H9 (cell line): ENCODE measurements around the gene PSMB1. TPM values are rescaled to one million over a fixed set of nuclear protein-coding genes. Genes with fewer than 3 reads are reported as not detected.

Source experiments
- DNase-seq: peaks from one replicate; pipeline ENCODE4 v3.0.0-alpha.2; 2017
- H2AFZ ChIP-seq: one replicate; pipeline ENCODE4 v1.6.1; 2013; ENCODE audit warnings: mild to moderate bottlenecking, low read length, control low read depth, moderate library complexity
- H2AK5ac ChIP-seq: 2 replicates; pipeline ENCODE4 v1.6.1; 2013; ENCODE audit warnings: low read length, control low read depth, mixed read lengths; ENCODE audit not compliant: insufficient read length
- H2BK120ac ChIP-seq: one replicate; pipeline ENCODE4 v1.6.1; 2013; ENCODE audit warnings: low read depth, mild to moderate bottlenecking, low read length, control low read depth, inconsistent platforms; ENCODE audit not compliant: poor library complexity, severe bottlenecking
- H2BK12ac ChIP-seq: 2 replicates; pipeline ENCODE4 v1.6.1; 2013; ENCODE audit warnings: low read length, control low read depth, mixed read lengths, low read depth; ENCODE audit not compliant: insufficient read length
- H2BK15ac ChIP-seq: 2 replicates; pipeline ENCODE4 v1.6.1; 2013; ENCODE audit warnings: low read depth, low read length, control low read depth
- H2BK20ac ChIP-seq: one replicate; pipeline ENCODE4 v1.6.1; 2013; ENCODE audit warnings: low read depth, mild to moderate bottlenecking, low read length, control low read depth, inconsistent platforms; ENCODE audit not compliant: poor library complexity, severe bottlenecking
- H2BK5ac ChIP-seq: 2 replicates; pipeline ENCODE4 v1.6.1; 2013; ENCODE audit warnings: low read length, control low read depth, mixed read lengths; ENCODE audit not compliant: insufficient read length
- H3K14ac ChIP-seq: 2 replicates; pipeline ENCODE4 v1.6.1; 2013; ENCODE audit warnings: low read length, control low read depth; ENCODE audit not compliant: insufficient read depth
- H3K18ac ChIP-seq: 2 replicates; pipeline ENCODE4 v1.6.1; 2013; ENCODE audit warnings: low read depth, mild to moderate bottlenecking, mixed read lengths, low read length, control low read depth; ENCODE audit not compliant: insufficient read length
- H3K23ac ChIP-seq: 2 replicates; pipeline ENCODE4 v1.6.1; 2013; ENCODE audit warnings: low read length, control low read depth, mixed read lengths, low read depth; ENCODE audit not compliant: insufficient read length
- H3K23me2 ChIP-seq: 2 replicates; pipeline ENCODE4 v1.6.1; 2013; ENCODE audit warnings: low read depth, mild to moderate bottlenecking, mixed read lengths, low read length, control low read depth; ENCODE audit not compliant: insufficient read length, poor library complexity, severe bottlenecking
- H3K27ac ChIP-seq: 2 replicates; pipeline ENCODE4 v1.5.1; 2013; ENCODE audit warnings: low read length, control low read depth, mixed read lengths, low read depth; ENCODE audit not compliant: insufficient read length
- H3K27me3 ChIP-seq: 2 replicates; pipeline ENCODE4 v1.6.1; 2013; ENCODE audit warnings: low read length, control low read depth, inconsistent platforms; ENCODE audit not compliant: insufficient read depth
- H3K4ac ChIP-seq: 2 replicates; pipeline ENCODE4 v1.6.1; 2013; ENCODE audit warnings: low read depth, mild to moderate bottlenecking, control low read depth, inconsistent platforms, low read length, moderate library complexity
- H3K4me1 ChIP-seq: 2 replicates; pipeline ENCODE4 v1.6.1; 2013; ENCODE audit warnings: low read length, control low read depth, inconsistent platforms; ENCODE audit not compliant: insufficient read depth
- H3K4me2 ChIP-seq: 2 replicates; pipeline ENCODE4 v1.6.1; 2013; ENCODE audit warnings: low read length, control low read depth, mixed read lengths; ENCODE audit not compliant: insufficient read length, insufficient read depth
- H3K56ac ChIP-seq: 2 replicates; pipeline ENCODE4 v1.6.1; 2013; ENCODE audit warnings: low read depth, mild to moderate bottlenecking, mixed read lengths, low read length, control low read depth; ENCODE audit not compliant: insufficient read length
- H3K79me1 ChIP-seq: 2 replicates; pipeline ENCODE4 v1.6.1; 2013; ENCODE audit warnings: low read depth, mild to moderate bottlenecking, moderate library complexity, low read length, control low read depth, inconsistent platforms; ENCODE audit not compliant: insufficient read depth, poor library complexity, severe bottlenecking
- H3K79me2 ChIP-seq: 2 replicates; pipeline ENCODE4 v1.6.1; 2013; ENCODE audit warnings: low read length, control low read depth, inconsistent platforms; ENCODE audit not compliant: insufficient read depth
- H3K9ac ChIP-seq: 2 replicates; pipeline ENCODE4 v1.6.1; 2013; ENCODE audit warnings: low read length, control low read depth, mixed read lengths; ENCODE audit not compliant: insufficient read length; ENCODE audit errors: extremely low read depth
- H3K9me3 ChIP-seq: one replicate; pipeline ENCODE4 v1.6.1; 2013; ENCODE audit warnings: low read depth, low read length, inconsistent platforms; ENCODE audit not compliant: control insufficient read depth
- H3T11ph ChIP-seq: one replicate; pipeline ENCODE4 v1.6.1; 2013; ENCODE audit warnings: mild to moderate bottlenecking, low read length, control low read depth, inconsistent platforms
- H4K20me1 ChIP-seq: one replicate; pipeline ENCODE4 v1.6.1; 2013; ENCODE audit not compliant: control insufficient read depth, insufficient read length, insufficient read depth
- H4K5ac ChIP-seq: 2 replicates; pipeline ENCODE4 v1.6.1; 2013; ENCODE audit warnings: low read depth, mild to moderate bottlenecking, mixed read lengths, low read length, control low read depth; ENCODE audit not compliant: insufficient read length
- H4K8ac ChIP-seq: replicated peaks from 2 replicates; pipeline ENCODE4 v1.6.1; 2013; ENCODE audit warnings: low read length, control low read depth, mixed read lengths, low read depth; ENCODE audit not compliant: insufficient read length
- H4K91ac ChIP-seq: 2 replicates; pipeline ENCODE4 v1.6.1; 2013; ENCODE audit warnings: low read depth, mild to moderate bottlenecking, moderate library complexity, mixed read lengths, low read length, control low read depth; ENCODE audit not compliant: insufficient read length
- H3K27ac Mint-ChIP-seq, 3 experiments: 2 replicates in 2 of 3; 3 replicates in 1 of 3; pipeline ENCODE4 v1.8.0; 2020 to 2021; ENCODE audit warnings: mixed read lengths in 3 of 3, mild to moderate bottlenecking in 1 of 3, moderate library complexity in 1 of 3
- H3K27me3 Mint-ChIP-seq: 2 replicates; pipeline ENCODE4 v1.8.0; 2021; ENCODE audit warnings: low read depth, mild to moderate bottlenecking, moderate library complexity, mixed read lengths
- H3K36me3 Mint-ChIP-seq, 3 experiments: 2 replicates in 2 of 3; 3 replicates in 1 of 3; pipeline ENCODE4 v1.8.0; 2020 to 2021; ENCODE audit warnings: low read depth in 3 of 3, mixed read lengths in 3 of 3; ENCODE audit not compliant: insufficient read depth in 1 of 3
- H3K4me1 Mint-ChIP-seq, 2 experiments: 2 replicates each; pipeline ENCODE4 v1.8.0; 2020; ENCODE audit warnings: mixed read lengths in 2 of 2
- H3K4me3 Mint-ChIP-seq, 2 experiments: 2 replicates in 1 of 2; 3 replicates in 1 of 2; pipeline ENCODE4 v1.8.0; 2020 to 2021; ENCODE audit warnings: mild to moderate bottlenecking in 2 of 2, mixed read lengths in 2 of 2, moderate library complexity in 1 of 2
- H3K9me3 Mint-ChIP-seq, 2 experiments: 2 replicates in 1 of 2; 3 replicates in 1 of 2; pipeline ENCODE4 v1.8.0; 2020; ENCODE audit warnings: mild to moderate bottlenecking in 2 of 2, mixed read lengths in 2 of 2, moderate library complexity in 1 of 2
- WGBS: extraction: QIAGEN DNeasy Blood & Tissue Kit; methylation state at CpG from one replicate; pipeline ENCODE4 v1.1.7; 2013; ENCODE audit warnings: missing lambda C conversion rate, low lambda C conversion rate, mixed read lengths; ENCODE audit not compliant: insufficient read length; ENCODE audit errors: extremely low coverage; 5-methylcytosine and 5-hydroxymethylcytosine counted together
- total RNA-seq: library from RNA; stranded (reverse); gene quantifications from 2 replicates; pipeline ENCODE4 v1.2.1, GENCODE V29; 2021
- TF ChIP-seq, protein P1 (sequence below): fragments of 200-600 bp; sonication (generic); conservative IDR thresholded peaks from 3 replicates; pipeline ENCODE4 v1.8.0; 2021; ENCODE audit warnings: antibody characterized with exemption, mild to moderate bottlenecking

The PSMB1 gene
- total RNA-seq, 1 experiment from 2014 or later, result 245 TPM

DNA sequence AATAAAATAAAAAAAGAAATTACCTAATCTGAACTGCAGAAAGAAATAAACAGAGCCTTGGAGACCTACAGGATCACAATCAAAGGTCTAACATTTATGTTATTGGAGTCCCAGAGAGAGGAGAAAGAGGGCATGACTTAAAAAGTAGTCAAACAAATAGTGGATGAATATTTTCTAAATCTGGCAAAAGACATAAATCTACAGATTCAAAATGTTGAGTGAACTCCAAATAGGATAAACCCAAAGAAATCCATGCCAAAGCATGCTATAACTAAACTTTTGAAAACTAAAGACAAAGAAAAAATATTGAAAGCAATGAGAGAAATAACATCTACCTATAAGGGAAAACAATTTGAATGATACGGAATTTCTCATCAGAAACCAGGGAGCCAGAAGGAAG is 38.2 kb downstream of the PSMB1 start:
- H3K4me3 Mint-ChIP-seq, result no peak overlapping the region
- H3K14ac ChIP-seq, result no peak overlapping the region
- no peak overlapping the region for H4K5ac ChIP-seq
- WGBS, result no CpG with 5 or more reads among the region's 1 CpG
- H2BK5ac ChIP-seq, result no peak overlapping the region
- no peak overlapping the region for H3K56ac ChIP-seq
- no peak overlapping the region for H3K27ac Mint-ChIP-seq
- H3K23me2 ChIP-seq, result no peaks in the 10 kb centered on the region
- H3K27me3 ChIP-seq, result no peaks in the 10 kb centered on the region
- no peak overlapping the region for H3T11ph ChIP-seq
- H3K79me1 ChIP-seq, result no peaks in the 10 kb centered on the region
- H3K4me1 Mint-ChIP-seq, result no peaks in the 10 kb centered on the region
- no peak overlapping the region for H2AFZ ChIP-seq
- no peak overlapping the region for H2BK120ac ChIP-seq
- H2BK12ac ChIP-seq, result no peak overlapping the region
- no peak overlapping the region for H3K27ac ChIP-seq
- H2AK5ac ChIP-seq, result no peak overlapping the region
- no peak overlapping the region for H4K91ac ChIP-seq
- no peak overlapping the region for H2BK15ac ChIP-seq
- peaks cover 2% of the 10 kb centered on the region for H3K27me3 Mint-ChIP-seq
- H3K23ac ChIP-seq, result no peak overlapping the region
- H4K20me1 ChIP-seq, result no peaks in the 10 kb centered on the region
- H3K9me3 Mint-ChIP-seq, result peaks cover 5 to 8% of the 10 kb centered on the region in 2 experiments; a peak in 3 of 5 replicates
- no peaks in the 10 kb centered on the region for H3K79me2 ChIP-seq
- no peak overlapping the region for H2BK20ac ChIP-seq
- TF ChIP-seq, protein P1, sequence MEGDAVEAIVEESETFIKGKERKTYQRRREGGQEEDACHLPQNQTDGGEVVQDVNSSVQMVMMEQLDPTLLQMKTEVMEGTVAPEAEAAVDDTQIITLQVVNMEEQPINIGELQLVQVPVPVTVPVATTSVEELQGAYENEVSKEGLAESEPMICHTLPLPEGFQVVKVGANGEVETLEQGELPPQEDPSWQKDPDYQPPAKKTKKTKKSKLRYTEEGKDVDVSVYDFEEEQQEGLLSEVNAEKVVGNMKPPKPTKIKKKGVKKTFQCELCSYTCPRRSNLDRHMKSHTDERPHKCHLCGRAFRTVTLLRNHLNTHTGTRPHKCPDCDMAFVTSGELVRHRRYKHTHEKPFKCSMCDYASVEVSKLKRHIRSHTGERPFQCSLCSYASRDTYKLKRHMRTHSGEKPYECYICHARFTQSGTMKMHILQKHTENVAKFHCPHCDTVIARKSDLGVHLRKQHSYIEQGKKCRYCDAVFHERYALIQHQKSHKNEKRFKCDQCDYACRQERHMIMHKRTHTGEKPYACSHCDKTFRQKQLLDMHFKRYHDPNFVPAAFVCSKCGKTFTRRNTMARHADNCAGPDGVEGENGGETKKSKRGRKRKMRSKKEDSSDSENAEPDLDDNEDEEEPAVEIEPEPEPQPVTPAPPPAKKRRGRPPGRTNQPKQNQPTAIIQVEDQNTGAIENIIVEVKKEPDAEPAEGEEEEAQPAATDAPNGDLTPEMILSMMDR, result no peak
- H3K4me1 ChIP-seq, result no peaks in the 10 kb centered on the region
- H3K36me3 Mint-ChIP-seq, result peaks cover 0 to 8% (median 0%) of the 10 kb centered on the region in 3 experiments; a peak in 2 of 7 replicates
- H4K8ac ChIP-seq, result no peak overlapping the region
- H3K4me2 ChIP-seq, result no peak overlapping the region
- no peaks in the 10 kb centered on the region for H3K9me3 ChIP-seq
- DNase-seq, result no peak
- no peak overlapping the region for H3K9ac ChIP-seq
- H3K18ac ChIP-seq, result no peak overlapping the region
- no peak overlapping the region for H3K4ac ChIP-seq
